Occipital lobe (tissue), 2 donors: ENCODE measurements around the gene TMEM107. TPM values are rescaled to one million over a fixed set of nuclear protein-coding genes. Genes with fewer than 3 reads are reported as not detected.
"Not testable (repeated sequence)": the region's sequence is repeated elsewhere in the genome, so short reads cannot be mapped to it uniquely, and the experiment has no call there.

ENCODE experiments used
- DNase-seq: peaks from one replicate; lab custom pipeline; 2025; lab: John Stamatoyannopoulos, UW
- total RNA-seq: library from RNA; depleted of rRNA; stranded (reverse); fragments of >200 nt; gene quantifications from one replicate; pipeline ENCODE4 v1.2.3, GENCODE V29; 2014

TMEM107 gene
- total RNA-seq = 35.9 TPM

- DNase-seq = peak; percentile 76
These were observed at the start of gene TMEM107 for GRCh38 chr17:8176197-8176940. TSS of gene TMEM107 (minus strand) at chr17:8176380. CDS start at chr17:8176286, 94 bp downstream.

GRCh38 chr17:8224891-8225812 is 49.0 kb upstream of the TMEM107 start:
- DNase-seq = no peak

DNA sequence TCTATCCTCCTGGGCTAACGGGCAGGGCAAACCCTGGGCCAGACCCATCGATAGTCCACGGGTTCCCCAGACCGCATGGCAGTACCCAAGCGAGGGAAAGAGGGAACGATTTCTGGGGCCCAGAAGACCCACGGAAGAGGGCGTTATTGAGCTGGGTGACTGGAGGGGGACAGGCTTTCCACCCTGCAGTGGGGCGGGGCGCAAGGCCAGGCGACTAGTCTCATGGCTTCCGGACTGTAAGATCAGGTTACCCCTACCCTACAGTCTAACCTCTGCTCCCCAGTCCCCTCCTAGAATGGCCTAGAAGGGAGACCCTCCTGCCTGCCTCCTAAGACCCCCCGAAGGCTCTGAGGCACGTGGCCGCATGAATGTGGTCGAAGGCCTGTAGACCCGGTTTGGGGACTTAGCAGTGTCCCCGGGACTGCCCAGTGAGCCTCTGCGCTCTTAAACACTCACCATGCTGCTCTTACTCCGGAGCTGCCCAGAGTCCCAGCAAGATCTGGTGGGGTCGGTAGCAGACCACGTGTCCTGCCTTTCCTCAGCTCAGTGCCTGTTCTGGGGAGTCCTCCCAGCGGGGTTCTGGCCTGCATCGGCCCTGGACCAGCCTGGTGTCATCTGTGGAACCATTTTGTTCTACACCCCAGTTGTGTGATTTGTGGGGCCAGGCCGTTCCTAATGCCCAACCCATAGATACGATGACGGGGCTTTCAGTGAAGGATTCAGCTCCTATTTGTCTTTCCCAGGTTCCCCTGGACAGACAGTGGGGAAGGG is 47.4 kb upstream of the TMEM107 start:
- no peak for DNase-seq

GRCh38 chr17:8222630-8223355 is 46.6 kb upstream of the TMEM107 start:
- DNase-seq = peak; percentile 89

- DNase-seq = no peak
These were observed 46.1 kb upstream of the TMEM107 start for GRCh38 chr17:8222380-8222629.

DNA sequence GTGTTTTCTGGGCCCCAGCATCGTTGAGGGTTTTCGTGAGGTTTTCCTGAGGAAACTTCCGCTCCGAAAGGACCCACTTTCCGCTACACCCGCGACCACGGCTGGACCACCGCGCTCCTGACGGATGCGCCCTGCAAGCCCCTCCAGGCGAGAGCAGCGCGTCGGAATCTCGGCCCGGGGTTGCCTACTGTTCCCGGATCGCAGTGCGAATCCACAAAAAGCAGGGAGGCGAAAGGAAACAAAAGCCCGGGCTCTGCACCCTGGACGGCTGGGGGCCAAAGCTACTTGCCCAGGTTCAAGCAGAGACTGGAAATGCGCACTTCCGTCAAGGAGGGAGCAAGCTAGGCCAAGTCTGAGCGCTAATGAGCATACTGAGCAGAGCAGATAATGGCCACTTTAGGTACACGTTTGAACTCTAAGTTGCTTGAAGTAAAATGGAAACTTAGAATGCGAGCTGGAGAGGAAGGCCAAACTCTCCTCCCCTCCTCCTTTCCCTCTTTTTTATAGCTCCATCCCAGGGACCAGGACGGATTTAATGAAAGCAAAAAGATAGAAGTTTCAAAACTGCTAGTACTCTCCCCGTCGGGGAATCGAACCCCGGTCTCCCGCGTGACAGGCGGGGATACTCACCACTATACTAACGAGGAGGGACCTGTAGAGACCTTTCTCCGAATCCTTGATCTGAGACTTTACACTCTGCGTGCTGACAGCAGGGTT is 45.6 kb upstream of the TMEM107 start:
- DNase-seq = peak; percentile 81

DNA sequence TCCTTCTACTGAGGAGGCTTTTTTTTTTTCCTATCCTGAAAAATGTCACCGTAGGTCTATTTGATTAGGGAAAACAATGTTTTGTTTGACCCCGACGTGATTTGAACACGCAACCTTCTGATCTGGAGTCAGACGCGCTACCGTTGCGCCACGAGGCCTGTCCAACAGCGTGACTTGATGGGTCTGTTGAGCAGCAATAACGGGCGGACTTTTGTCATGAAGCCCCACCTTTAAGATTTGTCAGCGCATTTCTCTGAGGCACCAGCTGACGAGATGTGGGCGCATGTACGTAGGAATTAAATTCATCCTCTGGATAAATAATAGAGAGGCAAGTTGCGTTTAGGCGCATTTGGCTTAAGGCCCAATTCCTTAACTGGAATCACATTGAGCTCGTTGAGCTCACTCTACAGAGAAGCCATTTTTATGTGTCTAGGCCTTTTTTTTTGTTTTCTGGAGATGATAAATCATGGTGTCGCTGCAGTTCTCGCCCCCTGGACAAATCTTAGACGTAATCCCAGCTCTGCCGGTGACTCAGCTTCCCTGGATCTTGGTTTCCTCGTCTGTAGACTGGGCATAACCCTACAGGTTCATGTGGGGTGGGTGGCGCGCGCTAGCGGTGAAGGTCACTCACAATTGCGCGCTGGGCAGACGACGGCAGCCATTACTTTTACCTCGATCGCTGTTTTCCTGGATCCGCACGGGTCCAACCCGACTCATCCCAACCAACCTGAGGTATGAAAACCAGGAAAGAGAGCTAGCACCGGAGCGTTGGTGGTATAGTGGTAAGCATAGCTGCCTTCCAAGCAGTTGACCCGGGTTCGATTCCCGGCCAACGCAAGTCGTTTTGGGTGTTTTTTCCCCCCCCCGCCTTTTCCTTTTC is 44.8 kb upstream of the TMEM107 start:
- peak; percentile 79 for DNase-seq

DNA sequence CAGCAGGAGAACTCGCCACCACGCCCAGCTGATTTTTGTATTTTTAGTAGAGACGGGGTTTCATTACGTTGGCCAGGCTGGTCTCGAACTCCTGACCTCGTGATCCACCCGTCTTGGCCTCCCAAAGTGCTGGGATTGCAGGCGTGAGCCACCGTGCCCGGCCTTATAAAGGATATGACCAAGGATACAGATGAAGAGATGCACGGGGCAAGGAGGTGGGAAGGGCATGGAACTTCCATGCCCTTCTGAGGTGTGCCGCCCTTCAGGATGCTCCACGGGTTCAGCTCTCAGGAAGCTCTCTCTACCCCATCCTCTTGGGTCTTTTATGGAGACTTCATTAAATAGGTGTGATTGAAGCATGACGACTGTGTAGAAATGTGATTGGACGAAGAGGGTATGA is 37.8 kb upstream of the TMEM107 start:
- DNase-seq = not testable (repeated sequence)

DNA sequence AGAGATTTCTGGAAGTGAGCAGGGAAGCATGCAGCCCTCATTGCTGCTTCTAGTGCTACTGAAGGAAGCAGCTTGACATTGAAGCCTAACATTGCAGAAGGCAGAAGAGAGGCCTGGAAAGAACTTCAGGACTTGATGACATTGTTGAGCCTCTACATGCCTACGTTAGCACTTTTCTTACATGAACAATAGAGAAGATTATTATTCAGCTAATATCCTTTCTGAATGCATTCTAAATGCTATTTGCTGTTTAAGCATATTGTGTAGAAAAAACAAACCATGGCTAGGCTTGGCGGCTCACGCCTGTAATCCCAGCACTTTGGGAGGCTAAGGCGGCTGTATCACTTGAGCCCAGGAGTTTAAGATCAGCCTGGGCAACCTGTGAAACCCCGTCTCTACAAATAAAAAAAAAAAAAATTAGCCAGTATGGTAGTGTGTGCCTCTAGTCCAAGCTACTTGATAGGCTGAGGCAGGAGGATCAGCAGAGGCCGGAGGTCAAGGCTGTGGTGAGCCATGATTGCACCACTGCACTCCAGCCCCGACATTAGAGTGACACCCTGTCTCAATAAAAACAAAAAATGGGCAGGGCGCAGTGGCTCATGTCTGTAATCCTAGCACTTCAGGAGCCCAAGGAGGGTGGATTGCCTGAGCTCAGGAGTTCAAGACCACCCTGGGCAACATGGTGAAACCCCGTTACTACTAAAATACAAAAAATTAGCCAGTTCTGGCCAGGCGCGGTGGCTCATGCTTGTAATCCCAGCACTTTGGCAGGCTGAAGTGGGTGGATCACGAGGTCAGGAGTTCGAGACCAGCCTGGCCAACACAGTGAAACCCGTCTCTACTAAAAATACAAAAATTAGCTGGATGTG is 36.4 kb upstream of the TMEM107 start:
- DNase-seq = no peak

GRCh38 chr17:8210761-8211458 is 34.7 kb upstream of the TMEM107 start:
- no peak for DNase-seq

GRCh38 chr17:8209907-8210760 is 34.0 kb upstream of the TMEM107 start, which contains the start of gene AURKB:
TSS of gene AURKB (minus strand) at chr17:8210575. CDS start at chr17:8210224, 351 bp downstream.
- peak; percentile 79 for DNase-seq

GRCh38 chr17:8206536-8206935 is 30.4 kb upstream of the TMEM107 start:
- no peak for DNase-seq

GRCh38 chr17:8204761-8205555 is 28.8 kb upstream of the TMEM107 start:
- no peak for DNase-seq

GRCh38 chr17:8192070-8192815 is 16.1 kb upstream of the TMEM107 start:
- peak; percentile 93 for DNase-seq

DNA sequence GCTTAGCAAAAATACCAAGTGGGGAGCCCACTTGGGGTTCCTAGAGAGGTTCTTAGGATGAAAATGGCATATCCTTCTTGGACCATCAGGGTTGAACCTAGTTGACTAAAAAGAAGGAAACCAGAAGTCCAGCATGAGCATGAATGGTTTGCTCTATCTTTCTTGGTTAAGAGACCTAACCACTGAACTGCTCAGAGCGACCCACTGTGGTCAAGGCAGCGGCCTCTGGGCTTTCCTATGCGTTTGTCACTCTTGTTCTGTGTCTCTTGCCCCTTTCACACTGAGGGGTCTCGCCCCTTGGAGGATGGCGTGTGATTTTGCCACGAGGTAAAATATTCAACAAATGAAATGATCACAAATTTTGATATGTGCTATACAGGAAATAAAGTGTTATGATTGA is 14.3 kb upstream of the TMEM107 start:
- no peak for DNase-seq
